GM23338 (cell line): ENCODE measurements around the gene DHRS12.

ENCODE experiments used
- EZH2 ChIP-seq: fragments of 200-600 bp; sonication (generic); IDR thresholded peaks from one replicate; pipeline ENCODE4 v1.8.0; 2017; ENCODE audit warnings: antibody characterized with exemption, mild to moderate bottlenecking, low read depth; ENCODE audit not compliant: unreplicated experiment
- JUNB ChIP-seq: IDR thresholded peaks from one replicate; pipeline ENCODE4 v1.6.1; 2016; ENCODE audit warnings: antibody characterized with exemption; ENCODE audit not compliant: unreplicated experiment
- POLR2AphosphoS5 ChIP-seq: IDR thresholded peaks from 2 replicates; pipeline ENCODE4 v1.6.1; 2016; ENCODE audit warnings: antibody characterized with exemption, low read depth
- TF ChIP-seq, protein P1 (sequence below): IDR thresholded peaks from one replicate; pipeline ENCODE4 v1.6.1; 2018; ENCODE audit warnings: antibody characterized with exemption; ENCODE audit not compliant: unreplicated experiment
- TF ChIP-seq, protein P2 (sequence below), 2 experiments: fragments of 200-600 bp in 1 of 2; sonication (generic) in 1 of 2; conservative IDR thresholded peaks; 2 replicates each; pipeline versions ENCODE4 v1.5.1 to v1.6.1; 2016 to 2017; ENCODE audit warnings: antibody characterized with exemption in 2 of 2, low read depth in 2 of 2, mild to moderate bottlenecking in 2 of 2, moderate library complexity in 1 of 2

GRCh38 chr13:51811046-51811445, 7.1 kb upstream of the DHRS12 start:
- TF ChIP-seq, protein P1, sequence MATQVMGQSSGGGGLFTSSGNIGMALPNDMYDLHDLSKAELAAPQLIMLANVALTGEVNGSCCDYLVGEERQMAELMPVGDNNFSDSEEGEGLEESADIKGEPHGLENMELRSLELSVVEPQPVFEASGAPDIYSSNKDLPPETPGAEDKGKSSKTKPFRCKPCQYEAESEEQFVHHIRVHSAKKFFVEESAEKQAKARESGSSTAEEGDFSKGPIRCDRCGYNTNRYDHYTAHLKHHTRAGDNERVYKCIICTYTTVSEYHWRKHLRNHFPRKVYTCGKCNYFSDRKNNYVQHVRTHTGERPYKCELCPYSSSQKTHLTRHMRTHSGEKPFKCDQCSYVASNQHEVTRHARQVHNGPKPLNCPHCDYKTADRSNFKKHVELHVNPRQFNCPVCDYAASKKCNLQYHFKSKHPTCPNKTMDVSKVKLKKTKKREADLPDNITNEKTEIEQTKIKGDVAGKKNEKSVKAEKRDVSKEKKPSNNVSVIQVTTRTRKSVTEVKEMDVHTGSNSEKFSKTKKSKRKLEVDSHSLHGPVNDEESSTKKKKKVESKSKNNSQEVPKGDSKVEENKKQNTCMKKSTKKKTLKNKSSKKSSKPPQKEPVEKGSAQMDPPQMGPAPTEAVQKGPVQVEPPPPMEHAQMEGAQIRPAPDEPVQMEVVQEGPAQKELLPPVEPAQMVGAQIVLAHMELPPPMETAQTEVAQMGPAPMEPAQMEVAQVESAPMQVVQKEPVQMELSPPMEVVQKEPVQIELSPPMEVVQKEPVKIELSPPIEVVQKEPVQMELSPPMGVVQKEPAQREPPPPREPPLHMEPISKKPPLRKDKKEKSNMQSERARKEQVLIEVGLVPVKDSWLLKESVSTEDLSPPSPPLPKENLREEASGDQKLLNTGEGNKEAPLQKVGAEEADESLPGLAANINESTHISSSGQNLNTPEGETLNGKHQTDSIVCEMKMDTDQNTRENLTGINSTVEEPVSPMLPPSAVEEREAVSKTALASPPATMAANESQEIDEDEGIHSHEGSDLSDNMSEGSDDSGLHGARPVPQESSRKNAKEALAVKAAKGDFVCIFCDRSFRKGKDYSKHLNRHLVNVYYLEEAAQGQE: no peak
- TF ChIP-seq, protein P2, sequence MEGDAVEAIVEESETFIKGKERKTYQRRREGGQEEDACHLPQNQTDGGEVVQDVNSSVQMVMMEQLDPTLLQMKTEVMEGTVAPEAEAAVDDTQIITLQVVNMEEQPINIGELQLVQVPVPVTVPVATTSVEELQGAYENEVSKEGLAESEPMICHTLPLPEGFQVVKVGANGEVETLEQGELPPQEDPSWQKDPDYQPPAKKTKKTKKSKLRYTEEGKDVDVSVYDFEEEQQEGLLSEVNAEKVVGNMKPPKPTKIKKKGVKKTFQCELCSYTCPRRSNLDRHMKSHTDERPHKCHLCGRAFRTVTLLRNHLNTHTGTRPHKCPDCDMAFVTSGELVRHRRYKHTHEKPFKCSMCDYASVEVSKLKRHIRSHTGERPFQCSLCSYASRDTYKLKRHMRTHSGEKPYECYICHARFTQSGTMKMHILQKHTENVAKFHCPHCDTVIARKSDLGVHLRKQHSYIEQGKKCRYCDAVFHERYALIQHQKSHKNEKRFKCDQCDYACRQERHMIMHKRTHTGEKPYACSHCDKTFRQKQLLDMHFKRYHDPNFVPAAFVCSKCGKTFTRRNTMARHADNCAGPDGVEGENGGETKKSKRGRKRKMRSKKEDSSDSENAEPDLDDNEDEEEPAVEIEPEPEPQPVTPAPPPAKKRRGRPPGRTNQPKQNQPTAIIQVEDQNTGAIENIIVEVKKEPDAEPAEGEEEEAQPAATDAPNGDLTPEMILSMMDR (conservative IDR thresholded peaks at IDR 0.05; ENCODE audit: low read depth in 2 of 2): no peak
- TF ChIP-seq JUNB (no peak), POLR2AphosphoS5 (no peak), EZH2 (no peak)
